Umbilical cord (tissue), 1 donor: ENCODE measurements around the gene BRD3. TPM values are rescaled to one million over a fixed set of nuclear protein-coding genes. Genes with fewer than 3 reads are reported as not detected.

Source experiments
- total RNA-seq: library from RNA; depleted of rRNA; stranded (reverse); fragments of >200 nt; gene quantifications from one replicate; pipeline ENCODE4 v1.2.3, GENCODE V29; 2014; ENCODE audit warnings: low replicate concordance; ENCODE audit not compliant: insufficient read depth

The BRD3 gene
- total RNA-seq, 1 donor from 2014 or later: 19.3 TPM

Other genes with a start within 250 kb of the BRD3 start
- gene VAV2, start 75.7 kb downstream of the BRD3 start, total RNA-seq: 12.8 TPM
- 11.1 TPM for gene BRD3OS, start 42.5 kb downstream of the BRD3 start, total RNA-seq
- gene WDR5, start 68.1 kb upstream of the BRD3 start, total RNA-seq: 22.1 TPM
- not detected for gene RNU6ATAC, start 96.5 kb upstream of the BRD3 start, total RNA-seq